GM23248 (cell line): ENCODE data around the gene C3orf52.

Experiments
- EZH2 ChIP-seq: fragments of 200-600 bp; sonication (generic); IDR thresholded peaks from 2 replicates; pipeline ENCODE4 v1.6.1; 2018; ENCODE audit warnings: antibody characterized with exemption, mild to moderate bottlenecking; ENCODE audit not compliant: insufficient read depth, poor library complexity, severe bottlenecking
- EZH2phosphoT487 ChIP-seq: fragments of 200-600 bp; sonication (generic); IDR thresholded peaks from 2 replicates; pipeline ENCODE4 v1.6.1; 2018; ENCODE audit warnings: antibody characterized with exemption, moderate library complexity, mild to moderate bottlenecking, low read depth; ENCODE audit not compliant: insufficient read depth

GRCh38 chr3:112136046-112136445, 49.9 kb downstream of the C3orf52 start:
- no peak for TF ChIP-seq EZH2phosphoT487
- no peak for TF ChIP-seq EZH2
